GM12873 (cell line): ENCODE measurements around the gene ZFP36.

Experiments used
- CTCF ChIP-seq: IDR thresholded peaks from 2 replicates; pipeline ENCODE4 v1.5.1; 2012; ENCODE audit warnings: low read depth, mild to moderate bottlenecking, moderate library complexity, low read length, control low read depth; ENCODE audit not compliant: insufficient read depth; ENCODE audit errors: missing control alignments

ZFP36 gene

DNA sequence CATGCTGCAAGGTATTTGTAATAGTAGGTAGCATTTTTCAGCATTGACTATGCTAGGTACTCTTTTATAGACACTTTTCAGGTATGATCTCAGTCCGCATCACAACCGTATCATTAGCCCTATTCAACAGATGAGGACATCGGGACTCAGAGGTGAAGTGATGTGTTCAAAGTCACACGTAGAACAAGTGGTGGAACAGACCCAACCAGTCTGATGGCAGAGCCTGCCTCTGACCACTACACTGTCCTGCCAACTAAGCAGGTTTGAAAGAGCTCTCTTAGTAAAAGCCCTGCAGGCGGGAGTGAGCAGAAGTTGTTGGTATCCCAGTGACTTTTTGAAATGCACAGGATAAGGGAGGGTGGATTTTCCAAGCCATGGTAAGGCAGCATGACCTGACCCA, 35.9 kb upstream of the ZFP36 start:
- no peak for TF ChIP-seq CTCF

DNA sequence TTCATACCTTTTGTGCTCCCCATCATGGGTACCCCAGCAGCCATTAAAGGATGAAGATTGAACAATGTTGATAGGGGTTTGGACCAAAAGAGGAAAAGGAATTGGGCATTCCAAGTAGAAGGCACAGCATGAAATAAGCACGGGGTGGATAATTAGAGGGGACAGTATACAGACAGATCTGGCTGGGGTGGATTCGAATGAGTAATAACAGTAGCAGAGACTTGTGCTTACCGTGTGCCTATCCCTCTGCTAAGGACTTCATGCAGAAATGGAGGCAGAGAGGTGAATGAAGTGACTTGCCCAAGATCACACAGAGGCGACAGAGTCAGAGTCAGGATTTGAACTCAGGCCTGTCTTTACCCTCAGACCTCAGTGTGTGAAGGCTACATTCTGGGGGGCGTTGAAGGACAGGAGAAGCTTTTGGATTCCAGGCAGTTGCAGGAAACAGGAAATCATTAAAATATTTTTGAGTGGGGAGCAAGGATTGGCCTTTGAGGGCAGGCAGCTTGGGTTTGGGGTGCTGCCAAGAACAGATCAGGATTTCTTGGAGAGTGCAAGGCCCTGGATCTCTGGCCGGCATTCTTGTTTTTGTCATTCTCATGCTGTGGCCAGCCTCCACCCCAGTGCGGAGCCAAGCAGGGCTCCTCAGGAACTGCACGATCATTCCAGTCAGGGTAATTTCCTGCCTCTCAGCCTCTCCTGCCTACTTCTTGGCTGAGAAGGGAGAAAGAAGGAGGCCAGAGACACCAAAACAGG, 34.4 kb upstream of the ZFP36 start:
- no peak for TF ChIP-seq CTCF

DNA sequence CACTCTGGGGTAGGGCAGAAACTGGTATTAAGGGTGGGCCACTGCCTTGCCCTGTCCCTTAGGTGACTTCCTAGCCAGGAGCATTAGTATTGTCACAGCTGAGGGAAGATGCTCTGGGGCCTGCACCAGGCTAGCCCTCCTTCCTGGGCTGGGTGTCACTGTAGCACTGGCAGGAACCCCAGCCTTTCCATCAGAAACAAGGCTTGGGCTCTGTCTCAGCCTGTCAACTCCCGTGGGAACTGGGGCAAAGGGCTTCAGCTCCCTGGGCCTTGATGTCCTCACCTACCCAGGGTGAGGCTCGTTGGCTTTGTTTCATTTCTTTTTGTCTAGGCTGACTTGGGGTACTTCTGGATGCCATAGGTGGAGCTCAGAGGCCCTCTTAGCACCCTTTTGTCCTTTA, 33.7 kb upstream of the ZFP36 start:
- TF ChIP-seq CTCF = no peak

DNA sequence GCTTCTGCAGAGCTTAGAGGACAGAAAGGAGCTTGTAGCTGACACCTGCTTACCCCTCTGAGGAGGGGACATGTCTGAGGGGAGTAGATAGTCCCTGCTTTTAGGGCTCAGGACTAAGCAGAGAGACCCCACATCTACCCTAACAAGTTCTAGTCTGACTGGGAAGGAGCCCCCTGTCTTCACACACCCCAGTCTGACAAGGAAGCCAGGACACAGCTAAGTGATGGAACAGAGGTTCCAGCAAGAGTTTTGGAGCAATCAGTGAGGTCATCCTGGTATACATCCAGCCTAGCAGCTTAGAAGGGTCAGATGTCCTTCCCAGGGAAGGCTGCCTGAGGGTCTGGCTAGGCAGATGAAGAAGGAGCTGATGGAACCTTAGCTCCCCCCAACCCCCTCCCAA, 30.7 kb upstream of the ZFP36 start:
- TF ChIP-seq CTCF = no peak

DNA sequence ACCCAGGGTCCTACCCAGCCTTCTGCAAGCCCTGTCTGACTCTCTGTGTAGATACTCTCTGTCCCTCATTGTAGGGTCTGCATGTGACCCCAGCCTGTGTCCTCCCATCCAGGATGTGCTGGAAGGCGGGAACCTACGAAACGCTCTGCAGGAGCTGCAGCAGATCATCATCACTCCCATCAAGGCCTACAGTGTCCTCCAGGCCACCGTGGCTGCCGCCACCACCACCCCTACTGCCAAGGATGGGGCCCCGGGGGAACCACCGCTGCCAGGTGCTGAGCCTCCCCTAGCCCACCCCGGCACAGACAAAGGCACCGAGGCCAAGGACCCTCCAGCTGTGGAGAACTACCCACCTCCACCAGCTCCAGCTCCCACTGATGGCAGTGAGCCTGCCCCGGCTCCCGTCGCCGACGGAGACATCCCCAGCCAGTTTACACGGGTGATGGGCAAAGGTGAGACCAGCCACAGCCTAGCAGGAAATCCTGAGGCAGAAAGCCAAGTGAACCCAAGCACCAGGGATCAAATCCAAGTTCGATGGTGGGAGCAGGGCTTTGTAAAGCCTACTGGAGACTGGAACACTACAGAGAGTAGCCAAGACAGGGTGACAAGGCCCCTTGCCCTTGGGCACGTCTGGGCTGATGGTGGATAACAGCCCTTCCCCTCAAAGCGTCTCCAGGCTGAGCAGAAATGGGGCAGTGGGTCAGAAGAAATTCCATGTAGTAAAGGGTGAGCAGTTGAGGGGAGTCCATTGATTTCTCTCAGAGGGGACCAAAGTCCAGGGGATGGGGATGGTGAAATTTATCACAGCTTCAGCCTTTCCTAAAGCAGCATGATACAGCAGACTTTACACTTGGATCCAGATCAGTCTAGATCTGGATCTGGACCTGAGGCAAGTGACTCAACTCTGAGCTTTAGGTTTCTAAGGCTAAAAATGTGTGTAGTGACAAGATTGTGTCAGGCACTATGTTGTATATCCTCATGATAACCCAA, 29.0 kb upstream of the ZFP36 start:
- TF ChIP-seq CTCF = no peak

DNA sequence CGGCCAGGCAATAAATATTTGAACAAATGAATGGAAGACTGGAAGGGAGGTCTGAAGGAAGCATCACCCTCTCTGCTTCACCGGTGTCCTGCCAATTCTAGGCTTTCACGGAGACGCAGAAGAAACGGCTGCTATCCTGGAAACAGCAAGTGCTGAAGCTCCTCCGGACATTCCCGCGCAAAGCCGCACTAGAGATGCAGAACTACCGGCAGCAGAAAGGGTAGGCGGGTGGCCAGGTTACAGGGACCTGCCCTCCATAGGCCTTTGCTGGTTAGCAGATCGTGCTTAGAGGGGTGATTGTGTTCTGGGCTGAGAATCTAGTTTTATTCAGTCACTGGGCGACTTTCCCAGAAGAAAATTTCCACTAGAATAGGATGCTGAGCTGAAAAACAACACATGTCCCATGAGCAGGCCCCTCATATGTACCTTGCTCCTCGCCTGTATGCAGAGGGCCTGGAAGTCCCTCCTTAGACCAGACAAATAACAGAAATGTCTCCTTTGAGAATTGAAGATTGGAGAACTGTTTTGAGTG, 26.7 kb upstream of the ZFP36 start:
- TF ChIP-seq CTCF = no peak
